ENCODE measurements around the gene MCOLN2. TPM values are rescaled to one million over a fixed set of nuclear protein-coding genes. Genes with fewer than 3 reads are reported as not detected.

MCOLN2 gene
- total and polyA plus RNA-seq, 2 of the 4 experiments (the other 2 are of a cell fraction) = 0.43 to 0.54 TPM

- Histone ChIP-seq H2BK120ac (ENCODE audit: low read depth, low read length) (no peak overlapping the region), H3K27me3 (ENCODE audit: control insufficient read depth, insufficient read depth, low read length) (peaks cover 39% of the 10 kb centered on the region), H3K4ac (ENCODE audit: low read depth, low read length) (no peak overlapping the region), H3K27ac (ENCODE audit: insufficient read depth, low read length) (no peak overlapping the region), H3K18ac (ENCODE audit: low read depth, low read length) (no peak overlapping the region), H2BK20ac (ENCODE audit: low read depth, low read length) (no peak overlapping the region), H4K8ac (ENCODE audit: low read depth in 2 of 2, low read length in 2 of 2) (no peak overlapping the region), H3K9ac (ENCODE audit: low read depth, low read length) (no peak overlapping the region), H3K4me2 (ENCODE audit: low read depth, low read length) (no peak overlapping the region), H3K14ac (replicated peaks; ENCODE audit: low read depth, low read length) (no peak overlapping the region), H4K5ac (ENCODE audit: low read depth, low read length) (no peak overlapping the region), H3K4me1 (ENCODE audit: control insufficient read depth, insufficient read depth, low read length) (no peaks in the 10 kb centered on the region), H3K79me1 (ENCODE audit: low read depth in 1 of 2, low read length in 2 of 2) (no peaks in the 10 kb centered on the region), H3K4me3 (ENCODE audit: insufficient read depth, low read depth, low read length) (no peak overlapping the region), H3K23ac (ENCODE audit: low read depth, low read length) (no peak overlapping the region), H3K56ac (ENCODE audit: extremely low read depth, insufficient read depth, low read length) (no peak overlapping the region), H4K20me1 (ENCODE audit: insufficient read depth, low read length) (no peaks in the 10 kb centered on the region), H2AK5ac (ENCODE audit: low read depth, low read length) (no peak overlapping the region), H2AK9ac (replicated peaks; ENCODE audit: low read depth, low read length, poor library complexity) (no peak overlapping the region), H2AFZ (replicated peaks; ENCODE audit: low read length, poor library complexity) (no peak overlapping the region), H4K91ac (ENCODE audit: insufficient read depth, low read depth, low read length) (no peak overlapping the region), H2BK15ac (ENCODE audit: low read depth, low read length) (no peak overlapping the region), H3K36me3 (ENCODE audit: control insufficient read depth, insufficient read depth, low read length) (no peaks in the 10 kb centered on the region), H2BK5ac (ENCODE audit: low read depth, low read length, poor library complexity, severe bottlenecking) (no peak overlapping the region), H3K9me3 (ENCODE audit: control insufficient read depth, insufficient read depth, low read length) (no peaks in the 10 kb centered on the region), H3K9me1 (ENCODE audit: insufficient read depth, low read length) (no peaks in the 10 kb centered on the region)
- ATAC-seq (ENCODE audit: low read depth) (no peak), DNase-seq (no peak)
- TF ChIP-seq SMC3 (IDR thresholded peaks at IDR 0.05; ENCODE audit: low read depth, low read length) (no peak), MAZ (IDR thresholded peaks at IDR 0.05; ENCODE audit: borderline replicate concordance, low read depth, low read length) (no peak), CEBPB (IDR thresholded peaks at IDR 0.05; ENCODE audit: low read depth, low read length) (no peak), MAFK (IDR thresholded peaks at IDR 0.05; ENCODE audit: low read depth, low read length) (no peak), ELK1 (IDR thresholded peaks at IDR 0.05; ENCODE audit: borderline replicate concordance, low read depth, low read length) (no peak)
- BruUV-seq (replicated peaks) = no TSS peak
- 90% methylated on average over 2 of the region's 4 CpGs; no CpG with 5 or more reads in 1 of the 2 experiments for WGBS, 2 experiments (ENCODE audit: extremely low coverage in 2 of 2, insufficient read length in 1 of 2)
- POLR2A ChIA-PET (ENCODE audit: unreplicated experiment) = no interaction called here
- in situ Hi-C loops (cut with MboI; ENCODE audit: low sequenced_read_pairs) = loop anchor here (10.0 to 25.0 kb wide), 2 partner anchors 317 to 794 kb away; no protein-coding TSS in a partner anchor
- dilution Hi-C loops (cut with HindIII; ENCODE audit: low sequenced_read_pairs, unreplicated experiment) = no loop called here
- CTCF ChIA-PET = no interaction called here
- intact Hi-C loops (cut with micrococcal nuclease) = no loop called here
Observed at GRCh38 chr1:84928979-84929378, 67.9 kb downstream of the MCOLN2 start.

Data from IMR-90 (cell line).